T-helper 1 cell (primary cell): ENCODE data around the gene SH2D4B.

ENCODE experiments used
- DNase-seq, 5 donors: peaks; one replicate each; pipeline ENCODE4 v3.0.0-alpha.2; 2012 to 2020

The SH2D4B gene

DNA sequence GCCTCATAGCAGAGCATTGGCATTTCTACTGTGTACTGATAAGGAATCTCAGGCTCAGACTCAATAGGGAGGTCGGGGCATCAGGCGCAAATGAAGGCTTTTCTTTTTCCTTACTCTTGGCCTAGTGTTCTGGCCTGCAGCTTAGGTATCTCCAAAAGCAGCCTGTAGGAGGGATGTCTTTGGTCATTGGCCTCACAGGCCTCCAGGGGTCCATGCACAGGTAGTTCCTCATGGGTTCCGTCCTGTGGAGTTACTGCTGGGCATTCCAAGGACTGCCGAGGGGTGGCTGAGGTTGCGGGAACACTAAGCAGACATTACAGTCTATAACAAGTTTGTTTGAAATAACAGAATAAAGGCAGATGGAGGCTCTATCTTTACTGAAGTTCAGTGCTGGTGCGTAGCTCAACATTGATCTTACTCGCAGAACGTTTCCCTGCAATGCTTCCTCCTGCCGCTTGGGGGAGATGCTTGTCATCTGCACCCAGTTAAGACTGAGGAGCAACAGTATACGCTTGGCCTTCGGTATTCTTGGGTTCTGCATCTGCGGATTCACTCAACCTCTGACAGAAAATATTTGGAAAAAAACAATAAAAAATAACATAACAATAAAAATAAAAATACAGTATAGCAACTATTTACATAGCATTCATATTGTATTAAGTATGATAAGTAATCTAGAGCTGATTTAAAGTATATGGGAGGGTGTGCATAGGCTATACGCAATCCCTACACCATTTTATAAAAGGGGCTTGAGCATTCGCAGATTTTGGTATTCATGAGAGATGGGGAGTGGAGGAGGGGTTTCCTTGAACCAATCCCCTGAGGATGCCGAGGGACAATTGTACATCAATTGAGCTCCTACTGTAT is 58.9 kb downstream of the SH2D4B start:
- DNase-seq = peak in 2 of 5 donors; percentile 22 to 46

GRCh38 chr10:80598084-80598798 is 60.5 kb downstream of the SH2D4B start:
- DNase-seq = no peak

GRCh38 chr10:80598951-80599350 is 61.2 kb downstream of the SH2D4B start:
- no peak for DNase-seq

DNA sequence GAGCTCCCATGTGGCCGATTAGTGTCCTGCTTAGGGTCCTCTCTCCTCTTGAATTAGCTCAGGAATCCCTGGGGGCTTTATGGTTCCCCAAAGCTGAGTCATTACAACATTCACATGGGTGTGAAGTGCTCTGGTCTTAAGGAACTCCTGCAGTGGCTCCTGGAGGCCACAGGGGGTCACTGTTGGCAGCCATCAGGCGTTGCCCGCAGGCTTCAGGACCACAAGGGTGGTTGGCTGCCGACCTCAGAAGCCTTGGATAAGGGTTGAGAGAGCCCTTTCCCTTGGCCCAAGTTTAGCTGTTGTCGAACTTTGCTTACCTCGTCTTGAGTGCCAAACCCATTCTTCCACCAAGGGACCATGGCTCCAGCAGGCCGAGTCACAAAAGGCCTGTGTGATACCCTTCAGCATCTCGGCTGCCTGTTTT is 61.7 kb downstream of the SH2D4B start:
- peak in 1 of 5 donors; percentile 37 for DNase-seq

GRCh38 chr10:80600256-80600655 is 62.6 kb downstream of the SH2D4B start:
- no peak for DNase-seq

DNA sequence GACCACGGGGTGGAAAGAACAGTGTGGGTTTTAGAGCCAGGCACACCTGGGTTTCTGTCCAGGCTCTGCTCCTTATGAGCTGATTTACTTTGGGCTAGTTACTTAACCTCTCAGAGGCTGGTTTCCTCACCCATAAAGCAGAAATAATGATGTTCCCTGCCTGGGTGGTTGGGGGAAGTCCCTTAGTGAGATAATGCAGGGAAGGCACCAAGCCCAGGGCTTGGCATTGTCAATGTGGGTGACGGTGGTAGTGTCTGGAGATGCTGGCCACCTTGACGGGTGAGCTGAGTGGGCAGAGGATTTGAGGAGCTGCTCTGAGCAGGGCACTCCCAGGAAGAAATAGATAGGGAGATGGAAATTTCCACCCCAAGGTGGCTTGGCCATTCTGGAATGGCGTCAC is 65.2 kb downstream of the SH2D4B start:
- DNase-seq = no peak

DNA sequence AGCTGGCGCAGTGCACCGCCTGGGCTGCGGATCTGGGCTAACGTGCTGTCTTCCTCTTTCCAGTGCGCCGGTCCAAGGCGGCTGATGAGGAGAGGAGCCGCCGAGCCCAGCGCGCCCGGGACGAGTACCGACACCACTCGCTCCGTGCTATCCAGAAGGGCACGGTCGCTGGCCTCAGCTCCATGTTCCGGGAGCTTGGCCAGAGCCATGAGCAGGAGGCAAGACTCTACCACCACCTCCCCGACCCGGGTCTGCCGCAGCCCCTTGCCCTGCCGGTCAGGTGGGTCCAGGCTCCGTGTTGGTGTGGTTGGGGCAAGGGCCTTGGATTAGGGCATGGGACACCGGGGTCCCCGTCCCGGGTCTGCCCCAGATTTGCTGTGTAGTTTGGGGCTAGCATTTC is 65.8 kb downstream of the SH2D4B start:
- DNase-seq = no peak

DNA sequence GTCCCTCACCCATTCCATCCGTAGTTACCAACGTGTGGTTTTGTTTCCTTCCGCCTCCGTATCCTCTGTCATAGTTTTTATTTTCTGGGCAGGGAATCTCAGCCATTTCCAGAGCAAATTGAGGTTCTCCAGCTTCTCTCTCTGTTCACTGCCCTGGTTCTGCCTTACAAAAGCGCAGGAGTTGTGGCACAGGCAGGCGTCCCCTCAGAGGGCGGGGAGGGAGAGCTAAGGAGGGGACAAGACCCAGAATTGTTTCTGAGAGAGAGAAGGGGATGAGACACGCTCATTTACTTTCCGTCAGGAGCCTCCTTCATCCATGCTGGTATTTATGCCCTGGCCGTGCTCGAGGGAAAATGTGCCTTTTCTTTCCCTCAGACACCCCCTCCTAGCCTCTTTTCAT is 71.0 kb downstream of the SH2D4B start:
- DNase-seq = no peak

- no peak for DNase-seq
Observed at GRCh38 chr10:80609331-80609730, 71.6 kb downstream of the SH2D4B start.

GRCh38 chr10:80611481-80612185 is 73.9 kb downstream of the SH2D4B start:
- no peak for DNase-seq

DNA sequence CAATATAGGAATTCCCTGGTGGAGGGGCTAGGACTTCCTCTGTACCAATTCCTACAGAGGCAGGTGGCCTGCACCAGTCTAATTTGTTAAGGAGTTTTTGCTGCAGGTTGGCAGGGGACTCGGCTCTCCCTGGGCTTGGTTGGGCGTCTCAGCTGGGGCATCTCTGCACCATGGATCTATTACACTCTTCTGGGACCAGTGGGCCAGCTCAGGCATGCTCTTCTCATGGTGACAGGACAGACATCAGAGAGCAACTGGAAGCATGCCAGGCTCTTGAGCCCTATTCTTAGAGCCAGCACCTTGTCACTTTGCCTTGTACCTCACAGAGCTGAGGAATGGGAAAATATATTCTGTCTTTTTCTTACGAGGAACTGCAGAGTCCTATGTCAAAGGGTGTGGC is 74.6 kb downstream of the SH2D4B start:
- DNase-seq = no peak

DNA sequence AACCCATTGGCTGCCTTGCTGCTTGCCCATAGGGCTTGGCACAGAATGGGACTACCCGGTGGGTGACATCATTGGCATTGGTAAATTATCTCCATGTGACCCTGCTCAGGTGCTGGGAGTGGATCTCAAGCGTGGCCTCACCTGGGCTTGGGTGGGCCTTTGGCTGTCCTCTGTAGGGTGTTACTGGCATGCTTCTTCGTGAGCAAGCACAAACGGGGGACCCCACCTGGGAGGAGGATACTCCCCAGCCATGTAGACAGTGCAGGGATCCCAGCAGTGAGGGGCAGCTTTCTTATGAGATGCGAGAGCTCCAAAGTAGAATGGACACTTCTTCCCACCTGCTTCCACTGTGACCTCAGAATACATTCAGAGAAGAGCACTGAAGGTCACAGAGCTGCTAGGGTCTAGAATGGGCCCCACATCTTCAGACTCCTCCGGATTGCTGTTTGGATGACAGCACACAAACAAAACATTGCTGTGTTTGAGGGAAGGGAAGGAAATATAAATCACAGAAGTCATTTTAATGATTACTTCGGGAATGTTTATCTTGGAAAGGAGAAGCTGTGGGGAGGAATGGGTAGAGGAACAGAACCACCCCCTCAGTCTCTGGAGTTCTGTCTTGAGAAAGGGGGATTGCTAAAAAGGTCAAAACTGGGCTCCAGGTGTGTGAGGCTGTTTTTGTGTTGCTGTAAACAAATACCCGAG is 75.9 kb downstream of the SH2D4B start:
- DNase-seq = no peak

GRCh38 chr10:80614576-80615416 is 77.1 kb downstream of the SH2D4B start:
- DNase-seq = no peak

DNA sequence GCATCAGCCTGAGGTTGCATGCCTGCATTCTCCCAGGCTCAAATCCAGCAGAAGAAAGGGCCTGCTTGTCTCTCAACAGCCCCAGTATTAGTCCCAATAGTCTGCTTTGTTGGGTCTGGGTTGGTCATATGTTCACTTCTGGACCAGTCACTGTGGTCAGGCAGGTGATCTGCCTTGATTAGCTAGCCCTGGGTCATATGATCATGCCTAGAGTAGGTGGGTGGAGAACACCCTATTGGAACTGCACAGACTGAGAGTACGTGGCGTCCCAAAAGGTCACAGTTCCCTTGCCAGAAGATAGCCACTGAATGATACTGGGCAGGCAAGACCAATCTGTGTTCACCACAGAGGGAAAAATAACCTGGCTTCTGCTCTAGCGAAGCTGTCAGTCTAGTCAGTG is 80.1 kb downstream of the SH2D4B start:
- no peak for DNase-seq

DNA sequence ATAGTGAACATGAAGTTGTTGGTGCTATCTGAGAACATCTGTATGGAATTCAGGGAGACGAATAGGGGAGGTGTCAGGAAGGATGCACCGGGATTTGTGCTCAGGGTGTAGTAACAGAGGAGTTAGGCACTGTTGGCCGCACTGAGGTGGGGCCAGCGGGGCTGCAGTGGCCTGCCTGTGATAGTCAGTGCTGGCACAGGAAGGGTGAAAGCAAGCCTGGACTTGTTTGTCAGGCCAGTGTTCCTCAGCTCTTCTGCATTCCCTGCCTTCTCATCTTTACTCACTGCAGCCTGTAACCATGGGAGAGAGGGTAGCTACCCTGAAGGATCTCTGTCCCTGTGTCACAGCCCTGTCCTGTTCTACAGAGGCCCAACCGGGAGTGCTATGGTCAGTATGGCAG is 81.3 kb downstream of the SH2D4B start:
- no peak for DNase-seq

DNA sequence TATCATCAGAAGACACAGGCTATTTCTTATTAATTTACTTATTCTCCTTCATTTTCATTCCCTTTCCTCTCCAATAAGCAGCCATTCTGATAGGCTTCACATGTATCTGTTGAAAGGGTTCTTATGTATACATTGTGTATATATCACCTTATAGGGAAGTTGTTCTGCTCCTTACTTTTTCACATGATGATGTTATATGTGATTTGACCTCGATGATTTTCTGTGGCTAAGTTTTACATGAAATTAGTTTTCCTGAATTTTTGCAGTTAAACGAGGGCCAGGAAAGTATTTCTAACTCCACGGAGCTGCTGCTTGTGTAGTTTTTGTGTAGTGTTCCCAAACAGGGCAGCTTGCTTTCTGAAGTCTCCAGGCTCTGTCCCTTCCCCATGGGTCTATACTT is 84.5 kb downstream of the SH2D4B start:
- DNase-seq = no peak

GRCh38 chr10:80630324-80630723 is 92.6 kb downstream of the SH2D4B start:
- DNase-seq = no peak

GRCh38 chr10:80632742-80633141 is 95.0 kb downstream of the SH2D4B start:
- no peak for DNase-seq

DNA sequence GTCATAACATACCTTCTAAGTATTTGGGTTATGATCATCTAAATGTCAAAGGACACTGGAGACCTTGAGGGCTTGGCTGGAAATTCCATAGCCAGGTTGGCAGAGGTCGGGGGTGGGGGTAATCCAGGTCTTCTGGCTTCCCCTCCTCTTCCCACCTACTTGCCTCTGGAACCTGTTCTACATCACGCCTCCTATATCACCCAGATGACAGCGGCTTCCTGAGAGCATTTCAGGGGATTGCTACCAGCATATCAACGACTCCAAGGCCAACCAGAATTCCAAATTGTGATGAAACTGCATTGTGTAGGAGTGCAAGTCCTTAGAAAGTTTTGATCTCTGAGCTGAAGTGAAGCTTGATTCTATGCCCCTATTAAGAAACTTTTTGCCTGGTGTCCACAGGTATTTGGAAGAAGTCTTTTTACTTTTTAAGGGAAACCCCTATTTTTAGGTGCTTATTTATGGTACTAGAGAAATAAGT is 95.7 kb downstream of the SH2D4B start:
- DNase-seq = no peak

GRCh38 chr10:80633910-80634309 is 96.2 kb downstream of the SH2D4B start:
- DNase-seq = no peak

GRCh38 chr10:80642661-80643060 is 105.0 kb downstream of the SH2D4B start:
- no peak for DNase-seq

GRCh38 chr10:80646366-80646765 is 108.7 kb downstream of the SH2D4B start:
- no peak for DNase-seq
